ENCODE results near the gene CERS6.

DNA sequence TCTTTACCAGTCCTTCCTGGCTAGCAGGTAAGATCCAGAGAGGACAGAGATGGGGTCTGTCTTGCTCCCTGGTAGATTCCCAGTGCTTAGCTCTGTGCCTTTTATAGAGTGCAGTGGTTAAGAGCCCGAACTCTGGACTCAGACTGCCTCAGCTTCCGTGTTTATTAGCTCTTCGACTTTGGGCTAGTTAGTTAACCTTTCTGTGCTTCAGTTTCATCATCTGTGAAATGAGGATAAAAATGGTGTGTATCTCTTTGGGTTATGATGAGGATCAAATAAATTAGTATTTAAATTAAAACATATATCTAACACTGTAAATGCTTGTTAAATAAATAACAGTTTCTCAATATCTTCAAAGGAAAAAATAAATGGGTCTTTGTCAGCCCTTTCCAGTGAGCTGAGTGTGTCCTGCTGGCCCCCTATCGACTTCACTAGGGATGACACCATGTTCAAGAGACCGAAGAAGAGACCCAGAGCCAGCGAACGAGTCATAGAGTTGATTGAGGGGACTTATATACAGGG lies 38.2 kb downstream of the CERS6 start:
- no peak for TF ChIP-seq NRF1 (IDR thresholded peaks at IDR 0.05; ENCODE audit: low read depth, low read length)
- no peak for TF ChIP-seq JUND (IDR thresholded peaks at IDR 0.05; ENCODE audit: low read length)
- no peak for TF ChIP-seq EZH2 (IDR thresholded peaks at IDR 0.05; ENCODE audit: low read depth, low read length, severe bottlenecking)
